ENCODE data around the gene PROM1. TPM values are rescaled to one million over a fixed set of nuclear protein-coding genes. Genes with fewer than 3 reads are reported as not detected.

The PROM1 gene
- 0.39 to 0.56 TPM (median 0.52 TPM) in 5 replicates for total RNA-seq (2022; extraction: Qiagen RNA extraction)

GRCh38 chr4:16083241-16084191, at the start of gene PROM1:
TSS of gene PROM1 (minus strand) at chr4:16084023. CDS start at chr4:16075906, 8,117 bp downstream.

GRCh38 chr4:15963001-15963451, 120.8 kb downstream of the PROM1 start, which contains the start of gene FGFBP2:
TSS of gene FGFBP2 (minus strand) at chr4:15963175. CDS start at chr4:15963129, 46 bp downstream.

GRCh38 chr4:15938640-15939039, 145.2 kb downstream of the PROM1 start, which contains the start of gene FGFBP1:
TSS of gene FGFBP1 (minus strand) at chr4:15938740. CDS start at chr4:15936632, 2,108 bp downstream.

Other genes with a start within 250 kb of the PROM1 start
- 2.7 to 3.8 TPM (median 3.3 TPM) in 5 replicates for gene FGFBP1, start 145.3 kb downstream of the PROM1 start, total RNA-seq (2022; extraction: Qiagen RNA extraction)
- 0.12 to 0.39 TPM (median 0.31 TPM) in 5 replicates for gene FGFBP2, start 120.8 kb downstream of the PROM1 start, total RNA-seq (2022; extraction: Qiagen RNA extraction)
- 10.4 to 17.5 TPM (median 16.1 TPM) in 5 replicates for gene TAPT1, start 142.4 kb upstream of the PROM1 start, total RNA-seq (2022; extraction: Qiagen RNA extraction)